Fibroblast of skin of right quadriceps (primary cell): ENCODE results near the gene SPSB4.

Experiments
- DNase-seq: peaks from one replicate; pipeline ENCODE4 v3.0.0-alpha.2; 2013

SPSB4 gene

DNA sequence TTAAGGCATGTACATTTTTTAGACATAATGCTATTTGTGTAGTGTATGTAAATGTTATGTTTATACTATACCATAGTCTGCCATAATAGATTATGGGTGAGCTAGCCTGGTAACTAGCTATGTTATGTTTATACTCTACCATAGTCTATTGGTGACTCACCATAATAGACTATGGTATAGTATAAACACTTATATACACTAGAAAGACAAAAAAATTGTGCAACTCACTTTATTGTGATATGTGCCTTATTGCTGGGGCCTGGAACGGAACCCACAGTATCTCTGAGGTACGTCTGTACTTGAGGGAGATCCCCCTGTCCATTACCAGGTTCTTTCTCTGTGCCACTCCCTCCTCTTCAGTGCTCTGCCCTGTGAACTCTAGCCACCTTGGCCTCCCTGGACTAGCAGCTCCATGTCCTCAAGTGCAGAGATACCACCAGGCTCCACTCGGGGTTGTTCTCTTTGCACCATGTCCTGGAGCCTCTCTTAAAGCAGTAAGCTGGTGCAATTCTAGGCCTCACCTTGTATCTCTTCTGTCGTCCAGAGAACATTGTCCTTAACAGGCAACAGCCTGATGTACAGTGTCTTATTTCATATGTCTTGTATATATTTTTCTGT, 119.6 kb downstream of the SPSB4 start:
- no peak for DNase-seq

DNA sequence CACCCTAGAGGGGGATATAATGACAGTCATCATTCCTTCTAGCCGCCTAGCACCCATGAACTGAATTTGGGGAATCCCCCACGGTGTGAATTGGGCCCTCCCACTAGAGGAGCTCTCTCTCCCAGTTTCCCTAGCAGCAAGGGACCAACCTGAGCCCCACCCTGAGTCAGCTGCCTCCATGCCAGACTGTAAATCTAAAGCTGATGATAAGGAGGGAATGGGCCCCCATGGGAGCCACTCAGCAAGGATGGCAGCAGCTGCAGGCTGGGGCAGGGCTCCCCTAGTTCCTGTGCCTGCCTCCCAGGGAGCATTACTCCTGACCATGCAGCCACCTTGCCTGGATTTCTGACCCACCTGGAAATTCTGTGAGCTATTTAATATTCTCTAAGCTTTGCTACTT, 123.5 kb downstream of the SPSB4 start:
- DNase-seq = no peak

DNA sequence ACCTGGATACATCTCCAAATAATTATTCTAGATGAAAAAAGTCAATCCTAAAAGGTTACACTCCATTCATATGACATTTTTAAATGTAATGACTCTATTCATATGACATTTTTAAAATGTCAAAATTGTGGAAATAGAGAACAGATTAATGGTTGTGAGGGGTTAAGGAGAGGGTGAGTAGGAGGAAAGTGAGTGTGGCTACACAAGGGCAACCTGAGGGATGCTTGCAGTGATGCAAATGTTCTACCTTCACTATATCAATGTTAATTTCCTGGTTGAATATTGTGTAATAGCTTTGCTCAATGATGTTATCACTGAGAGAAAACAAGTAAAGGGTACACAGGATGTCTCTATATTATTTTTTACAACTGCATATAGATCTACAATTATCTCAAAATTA, 125.6 kb downstream of the SPSB4 start:
- no peak for DNase-seq

DNA sequence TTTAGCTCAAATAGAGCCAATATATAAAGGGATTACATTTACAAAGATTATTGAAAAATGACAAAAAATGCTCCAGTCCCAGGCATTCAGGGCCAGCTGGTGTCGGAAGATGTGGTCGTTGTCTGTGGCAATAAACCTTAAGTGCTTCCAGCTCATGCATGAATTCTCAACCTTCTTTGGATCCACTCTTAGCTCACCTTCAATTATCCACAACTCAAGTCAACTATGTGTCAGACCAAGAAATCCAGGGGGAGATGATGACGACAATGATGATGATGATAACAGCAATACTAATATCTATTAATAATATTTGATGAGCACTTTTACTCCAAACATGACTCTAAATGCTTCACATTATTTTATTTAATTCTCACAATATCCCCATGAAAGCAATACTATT, 126.9 kb downstream of the SPSB4 start:
- DNase-seq = no peak

DNA sequence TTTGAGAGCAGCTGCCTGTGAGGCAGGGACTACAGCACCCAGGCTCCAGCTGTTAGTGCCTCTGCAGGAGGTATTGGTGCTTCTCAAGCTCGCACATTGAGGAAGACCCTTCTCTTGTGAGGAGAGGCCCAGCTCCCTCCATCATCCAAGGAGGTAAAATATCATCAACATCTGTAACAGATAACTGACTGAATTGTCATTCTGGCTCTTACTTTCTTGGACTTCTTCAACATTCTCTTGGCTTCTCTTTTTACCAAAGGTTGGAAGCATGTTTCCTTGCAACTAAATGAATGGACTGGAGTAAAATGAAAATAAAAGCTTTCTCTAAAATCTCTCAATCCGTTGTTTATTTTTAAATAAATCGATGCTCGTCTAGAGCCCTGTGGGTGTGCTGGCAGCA, 127.4 kb downstream of the SPSB4 start:
- no peak for DNase-seq

DNA sequence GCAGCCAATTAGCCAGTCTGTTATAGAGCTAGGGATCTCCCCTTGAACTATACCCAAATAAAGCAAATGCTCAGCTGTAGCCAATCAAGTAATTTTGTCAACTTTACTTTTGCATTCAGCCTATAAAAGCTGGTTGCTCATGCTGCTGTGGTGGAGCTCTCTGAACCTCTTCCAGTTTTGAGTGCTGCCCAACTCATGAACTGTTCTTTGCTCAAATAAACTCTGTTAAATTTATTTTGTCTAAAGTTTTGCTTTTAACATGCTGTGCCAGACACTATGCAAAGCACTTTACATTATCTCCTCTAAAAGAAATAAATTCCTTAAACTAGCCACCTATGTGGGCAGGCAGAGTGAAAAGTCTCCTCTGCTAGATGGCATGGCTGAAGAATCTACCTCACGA, 128.8 kb downstream of the SPSB4 start:
- DNase-seq = no peak

DNA sequence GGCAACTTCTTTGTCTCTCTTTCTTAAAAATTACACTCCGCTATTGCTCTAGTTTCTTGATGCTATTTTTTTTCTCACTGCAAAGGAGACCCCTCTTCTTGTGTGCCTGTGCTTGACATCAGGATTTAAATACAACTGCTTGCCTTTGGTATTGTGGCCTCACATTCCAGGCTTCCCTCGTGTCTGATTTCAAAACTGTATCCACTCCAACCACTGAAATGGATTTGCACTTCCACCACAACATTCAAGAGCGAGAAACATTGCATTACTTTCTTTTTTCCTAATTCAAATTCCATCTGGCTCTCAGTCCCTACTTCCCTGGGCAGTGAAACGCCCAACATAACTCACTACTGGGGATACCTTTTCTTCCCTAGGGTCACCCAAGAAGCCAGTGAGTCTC, 130.0 kb downstream of the SPSB4 start:
- DNase-seq = no peak

DNA sequence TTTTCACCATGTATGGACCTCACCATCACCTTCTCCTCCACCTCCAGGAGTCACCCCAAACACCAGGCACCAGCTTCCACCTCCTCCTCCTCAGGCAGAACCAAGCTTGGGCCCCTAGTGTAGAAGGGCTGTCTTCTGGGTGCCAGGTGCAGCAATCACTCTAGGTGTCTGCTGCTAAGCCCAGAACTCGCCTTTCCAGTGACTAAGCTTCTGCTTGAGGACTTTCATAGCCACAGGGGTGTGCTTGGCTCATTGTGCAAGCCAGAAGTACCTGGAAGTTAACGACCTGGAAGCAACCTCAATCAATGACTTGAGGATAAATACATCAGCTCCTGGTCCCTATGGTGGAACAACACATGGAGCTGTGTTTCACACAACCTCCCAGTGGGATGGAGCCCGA, 130.7 kb downstream of the SPSB4 start:
- no peak for DNase-seq

DNA sequence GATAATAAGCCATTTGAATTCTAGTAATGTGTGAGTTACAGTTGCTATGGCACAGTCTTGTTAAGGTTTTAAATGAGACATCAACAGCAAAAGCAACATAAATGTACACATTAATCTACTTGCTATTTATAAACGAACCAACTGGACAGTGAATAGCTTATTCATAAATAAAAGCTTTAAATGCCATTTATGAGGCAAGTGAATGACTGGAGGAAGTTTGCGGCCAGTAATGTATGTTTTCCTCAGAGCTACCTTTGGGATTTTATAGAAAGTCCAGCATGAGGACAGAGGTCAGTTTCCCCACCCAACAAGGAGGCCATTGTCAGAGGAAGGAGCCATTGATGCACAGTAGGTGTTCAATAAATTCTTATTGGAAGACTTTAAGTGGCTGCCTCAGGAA, 132.5 kb downstream of the SPSB4 start:
- no peak for DNase-seq

DNA sequence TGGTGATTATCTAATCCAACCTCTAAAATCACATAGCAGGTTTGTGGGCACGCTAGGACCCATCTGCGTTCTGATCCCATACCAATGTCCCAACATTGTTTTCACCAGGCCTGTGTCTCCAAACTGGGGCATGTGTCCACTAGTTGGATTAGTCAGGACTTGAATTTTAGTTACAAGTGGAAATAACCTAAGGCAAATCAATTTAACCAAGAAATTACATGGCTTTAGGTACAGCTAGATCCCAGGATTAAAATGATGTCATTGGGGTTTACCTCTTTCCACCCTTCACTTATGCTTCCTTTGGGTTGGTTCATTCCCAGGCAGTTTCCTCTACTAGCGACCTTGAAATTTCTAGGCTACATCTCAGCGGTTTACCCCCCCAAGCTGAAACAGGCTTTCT, 133.3 kb downstream of the SPSB4 start:
- DNase-seq = no peak

DNA sequence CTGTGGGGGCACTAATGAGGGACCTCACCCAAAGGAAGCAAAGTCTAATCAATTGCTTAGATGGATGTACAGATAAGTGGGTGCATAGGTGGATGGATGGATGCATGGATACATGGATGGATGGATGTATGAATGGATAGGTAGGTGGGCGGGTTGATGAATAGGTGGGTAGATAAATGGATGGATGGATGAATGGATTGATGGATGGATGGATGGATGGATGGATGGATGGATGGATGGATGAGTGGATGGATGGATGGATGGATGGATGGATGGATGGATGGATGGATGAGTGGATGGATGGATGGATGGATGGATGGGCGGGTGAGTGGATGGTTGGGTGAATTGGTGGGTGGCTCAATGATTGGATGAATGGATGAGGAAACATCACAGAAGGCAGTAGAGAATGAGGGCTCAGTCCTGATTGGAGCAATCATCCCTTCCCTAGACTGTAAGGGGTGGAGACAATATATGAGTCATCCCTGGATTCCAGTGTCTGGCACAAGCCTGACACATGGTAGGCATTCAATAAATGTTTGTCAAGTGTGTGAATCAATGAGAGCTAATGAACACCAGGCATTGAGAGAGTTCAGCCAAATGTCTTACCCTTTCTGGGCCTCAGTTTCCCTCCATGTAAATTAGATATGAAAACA, 140.1 kb downstream of the SPSB4 start:
- DNase-seq = peak; percentile 8

DNA sequence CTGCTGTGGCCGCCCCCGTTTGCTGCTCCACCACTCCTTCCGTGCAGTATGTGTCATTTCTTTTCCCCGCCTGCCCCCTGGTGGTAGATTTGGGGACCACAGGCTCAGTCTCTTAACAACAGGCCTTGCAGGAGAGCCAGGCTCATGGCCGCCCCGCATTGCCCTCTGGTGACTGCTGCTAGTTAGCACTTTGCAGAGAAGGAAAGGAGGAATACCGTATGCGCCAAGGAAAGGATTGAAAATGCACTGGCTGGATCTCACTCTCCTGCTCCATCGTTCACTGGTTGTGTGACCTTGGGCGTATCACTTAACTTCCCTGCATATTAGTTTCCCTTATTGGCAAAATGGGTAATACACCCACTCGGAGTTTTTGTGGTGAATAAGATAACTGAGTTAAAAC, 141.2 kb downstream of the SPSB4 start:
- DNase-seq = peak; percentile 91

DNA sequence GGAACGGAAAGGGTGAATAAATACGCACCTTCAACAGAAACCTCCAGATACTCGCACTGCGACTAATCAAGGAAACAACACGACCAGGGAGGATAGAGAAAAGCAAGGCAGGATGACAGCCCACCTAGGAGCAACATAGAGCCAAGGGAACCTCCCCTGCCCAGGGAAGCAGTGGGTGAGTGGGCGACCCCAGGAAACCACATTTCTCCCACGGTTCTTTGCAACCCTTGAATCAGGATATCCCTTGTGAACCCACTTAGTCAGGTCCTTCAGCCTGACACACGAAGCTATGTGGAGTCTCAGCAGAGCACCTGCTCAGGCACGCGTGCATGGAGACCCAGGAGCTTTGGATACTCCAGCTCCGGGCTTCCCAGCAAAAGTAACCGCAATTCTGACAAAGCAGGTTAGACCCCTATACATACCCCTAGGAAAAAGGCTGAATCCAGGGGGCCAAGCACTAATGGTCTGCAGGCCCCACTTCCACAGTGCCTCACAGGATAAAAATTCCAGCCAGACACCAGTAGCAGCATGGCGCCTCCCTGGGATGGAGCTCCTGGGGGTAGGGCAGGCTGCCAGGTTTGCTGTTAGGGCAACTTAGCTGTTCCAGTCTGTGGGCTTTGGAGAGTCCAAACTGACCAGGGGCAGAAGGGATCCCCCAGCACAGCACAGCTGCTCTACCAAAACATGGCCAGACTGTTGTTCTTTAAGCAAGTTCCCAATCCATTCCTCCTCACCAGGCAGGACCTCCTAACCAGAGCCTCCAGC, 142.1 kb downstream of the SPSB4 start:
- no peak for DNase-seq
